Measurements from ENCODE around the gene ZNF341. TPM values are rescaled to one million over a fixed set of nuclear protein-coding genes. Genes with fewer than 3 reads are reported as not detected.

Gene ZNF341
- total and polyA plus RNA-seq, 9 of the 15 experiments (the other 6 are each of a cell fraction or from before 2014, with no cell fraction given) = 0.08 to 2.6 (median 1.0) TPM

DNA sequence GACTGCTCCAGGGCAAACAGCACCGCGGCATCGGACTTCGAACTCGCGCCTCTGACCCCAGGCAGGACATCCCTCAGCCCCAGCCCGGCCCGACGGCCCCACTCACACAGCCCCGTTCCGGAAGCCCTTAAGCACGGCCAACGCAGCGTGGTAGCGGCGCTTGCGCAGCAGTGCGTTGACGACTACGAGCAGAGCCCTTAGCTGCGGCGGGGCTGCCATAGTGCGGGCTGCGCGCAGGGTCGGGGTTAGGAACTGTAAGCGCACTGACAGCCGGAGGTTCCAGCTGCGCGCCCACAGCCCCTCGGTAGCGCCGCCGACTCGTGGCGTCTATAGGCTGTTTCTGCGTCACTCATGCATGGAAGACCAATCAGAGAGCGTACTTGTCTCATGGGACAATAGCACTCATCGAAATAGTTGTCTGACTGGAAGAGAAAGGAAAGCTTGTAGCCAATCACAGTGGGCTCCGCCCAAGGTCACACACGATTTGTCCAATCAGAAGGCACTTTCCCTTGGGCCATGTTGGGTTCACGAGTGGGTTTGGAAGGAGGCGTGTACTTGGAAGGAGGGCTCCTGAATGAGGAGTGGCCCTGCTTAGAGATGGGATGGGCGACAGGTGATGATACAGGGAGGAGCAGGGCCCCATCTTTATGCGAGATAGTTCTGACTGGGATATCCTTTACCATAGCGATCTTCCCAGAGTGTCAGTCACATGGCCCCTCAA, 11.6 kb upstream of the ZNF341 start, which contains the start of gene PXMP4 (continued):
- TF ChIP-seq ARNT (IDR thresholded peaks at IDR 0.05) (no peak; a peak in 1 of 4 replicates), XRCC5 (IDR thresholded peaks at IDR 0.05; ENCODE audit: low read depth, low read length) (no peak), ZC3H4 (CRISPR knock-in tag; IDR thresholded peaks at IDR 0.05; ENCODE audit: borderline replicate concordance) (peak; percentile 75; the same call in 1 of the 2 replicates), FOXA3 (CRISPR knock-in tag; conservative IDR thresholded peaks at IDR 0.05 in 1 of 2, IDR thresholded peaks at IDR 0.05 in 1 of 2) (0 out of 4 replicates have a peak, but pooled peaks of 1 of the 2 experiments have one; percentile 48), MTA1 (IDR thresholded peaks at IDR 0.05; ENCODE audit: borderline replicate concordance) (peak; percentile 59; the same call in 1 of the 2 replicates), ZNF347 (CRISPR knock-in tag; IDR thresholded peaks at IDR 0.05; ENCODE audit: low read depth) (no peak), LARP7 (IDR thresholded peaks at IDR 0.05) (no peak)
- TF ChIP-seq, protein P1, sequence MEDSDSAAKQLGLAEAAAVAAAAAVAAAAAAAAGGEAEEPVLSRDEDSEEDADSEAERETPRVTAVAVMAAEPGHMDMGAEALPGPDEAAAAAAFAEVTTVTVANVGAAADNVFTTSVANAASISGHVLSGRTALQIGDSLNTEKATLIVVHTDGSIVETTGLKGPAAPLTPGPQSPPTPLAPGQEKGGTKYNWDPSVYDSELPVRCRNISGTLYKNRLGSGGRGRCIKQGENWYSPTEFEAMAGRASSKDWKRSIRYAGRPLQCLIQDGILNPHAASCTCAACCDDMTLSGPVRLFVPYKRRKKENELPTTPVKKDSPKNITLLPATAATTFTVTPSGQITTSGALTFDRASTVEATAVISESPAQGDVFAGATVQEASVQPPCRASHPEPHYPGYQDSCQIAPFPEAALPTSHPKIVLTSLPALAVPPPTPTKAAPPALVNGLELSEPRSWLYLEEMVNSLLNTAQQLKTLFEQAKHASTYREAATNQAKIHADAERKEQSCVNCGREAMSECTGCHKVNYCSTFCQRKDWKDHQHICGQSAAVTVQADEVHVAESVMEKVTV (CRISPR knock-in tag; IDR thresholded peaks at IDR 0.05) = no peak
- TF ChIP-seq, protein P2, sequence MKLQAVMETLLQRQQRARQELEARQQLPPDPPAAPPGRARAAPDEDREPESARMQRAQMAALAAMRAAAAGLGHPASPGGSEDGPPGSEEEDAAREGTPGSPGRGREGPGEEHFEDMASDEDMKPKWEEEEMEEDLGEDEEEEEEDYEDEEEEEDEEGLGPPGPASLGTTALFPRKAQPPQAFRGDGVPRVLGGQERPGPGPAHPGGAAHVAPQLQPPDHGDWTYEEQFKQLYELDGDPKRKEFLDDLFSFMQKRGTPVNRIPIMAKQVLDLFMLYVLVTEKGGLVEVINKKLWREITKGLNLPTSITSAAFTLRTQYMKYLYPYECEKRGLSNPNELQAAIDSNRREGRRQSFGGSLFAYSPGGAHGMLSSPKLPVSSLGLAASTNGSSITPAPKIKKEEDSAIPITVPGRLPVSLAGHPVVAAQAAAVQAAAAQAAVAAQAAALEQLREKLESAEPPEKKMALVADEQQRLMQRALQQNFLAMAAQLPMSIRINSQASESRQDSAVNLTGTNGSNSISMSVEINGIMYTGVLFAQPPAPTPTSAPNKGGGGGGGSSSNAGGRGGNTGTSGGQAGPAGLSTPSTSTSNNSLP (IDR thresholded peaks at IDR 0.05; ENCODE audit: borderline replicate concordance, low read depth, low read length) = peak; percentile 75; the same call in 1 of the 2 replicates

Data from K562 (cell line).